Sigmoid colon (tissue), 4 donors: ENCODE data around the gene BCAR3.

Source experiments
- POLR2A ChIP-seq, 2 donors: fragments of 450-650 bp; IDR thresholded peaks; one replicate each; pipeline ENCODE4 v1.6.1; 2016; ENCODE audit warnings: antibody characterized with exemption in 2 of 2, mild to moderate bottlenecking in 2 of 2, moderate library complexity in 2 of 2
- POLR2AphosphoS5 ChIP-seq, 4 donors: sonication (generic); formaldehyde crosslinking; IDR thresholded peaks; one replicate each; pipeline ENCODE4 v1.6.1; 2017; ENCODE audit warnings: antibody characterized with exemption in 4 of 4
- TF ChIP-seq, protein P1 (sequence below), 4 experiments: fragments of 450-650 bp in 3 of 4; fragments of 200-600 bp in 1 of 4; IDR thresholded peaks; one replicate each; pipeline ENCODE4 v1.5.1; 2016 to 2019; ENCODE audit warnings: antibody characterized with exemption in 4 of 4, mild to moderate bottlenecking in 3 of 4, moderate library complexity in 2 of 4

DNA sequence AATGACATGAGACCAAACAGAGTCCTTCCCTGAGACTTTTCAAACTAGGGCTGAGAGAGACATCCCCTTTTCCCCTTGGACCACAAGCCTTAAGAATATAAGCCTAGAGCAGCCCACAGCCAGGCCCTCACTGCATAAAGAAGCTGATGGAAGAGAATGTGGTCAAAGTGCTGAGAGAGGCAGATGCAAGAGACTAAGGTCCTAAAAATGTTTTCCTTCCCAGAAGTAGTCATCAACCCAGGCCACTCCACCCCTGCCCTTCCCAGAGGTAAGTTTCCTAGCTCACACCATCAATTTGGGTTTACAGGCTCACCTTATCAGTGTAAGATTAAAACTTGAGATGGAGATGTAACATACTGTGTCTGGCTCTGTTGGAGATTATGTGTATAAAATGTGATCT is 58.2 kb downstream of the BCAR3 start:
- TF ChIP-seq, protein P1, sequence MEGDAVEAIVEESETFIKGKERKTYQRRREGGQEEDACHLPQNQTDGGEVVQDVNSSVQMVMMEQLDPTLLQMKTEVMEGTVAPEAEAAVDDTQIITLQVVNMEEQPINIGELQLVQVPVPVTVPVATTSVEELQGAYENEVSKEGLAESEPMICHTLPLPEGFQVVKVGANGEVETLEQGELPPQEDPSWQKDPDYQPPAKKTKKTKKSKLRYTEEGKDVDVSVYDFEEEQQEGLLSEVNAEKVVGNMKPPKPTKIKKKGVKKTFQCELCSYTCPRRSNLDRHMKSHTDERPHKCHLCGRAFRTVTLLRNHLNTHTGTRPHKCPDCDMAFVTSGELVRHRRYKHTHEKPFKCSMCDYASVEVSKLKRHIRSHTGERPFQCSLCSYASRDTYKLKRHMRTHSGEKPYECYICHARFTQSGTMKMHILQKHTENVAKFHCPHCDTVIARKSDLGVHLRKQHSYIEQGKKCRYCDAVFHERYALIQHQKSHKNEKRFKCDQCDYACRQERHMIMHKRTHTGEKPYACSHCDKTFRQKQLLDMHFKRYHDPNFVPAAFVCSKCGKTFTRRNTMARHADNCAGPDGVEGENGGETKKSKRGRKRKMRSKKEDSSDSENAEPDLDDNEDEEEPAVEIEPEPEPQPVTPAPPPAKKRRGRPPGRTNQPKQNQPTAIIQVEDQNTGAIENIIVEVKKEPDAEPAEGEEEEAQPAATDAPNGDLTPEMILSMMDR (IDR thresholded peaks at IDR 0.05) = no peak
- no peak for TF ChIP-seq POLR2AphosphoS5 (IDR thresholded peaks at IDR 0.05)
- TF ChIP-seq POLR2A (IDR thresholded peaks at IDR 0.05) = no peak
